H1 (cell line): ENCODE results near the gene COTL1. TPM values are rescaled to one million over a fixed set of nuclear protein-coding genes. Genes with fewer than 3 reads are reported as not detected.

Experiments
- CTCF ChIA-PET: fragments of 300-600 bp; sonication (Branson Sonifier 250); formaldehyde crosslinking; loops from one replicate; lab custom pipeline; 2021; ENCODE audit not compliant: partially characterized antibody; lab: Charles Lee
- POLR2A ChIA-PET: fragments of 300-600 bp; sonication (Branson Sonifier 250); formaldehyde crosslinking; loops from one replicate; lab custom pipeline; 2021; ENCODE audit warnings: inconsistent platforms; ENCODE audit not compliant: partially characterized antibody; lab: Charles Lee
- DNase-seq, 2 experiments: peaks; one replicate each; pipeline versions ENCODE4 v3.0.0 to v3.0.0-alpha.2; 2010 to 2022; ENCODE audit warnings: low spot score in 2 of 2, low read depth in 1 of 2, mixed read lengths in 1 of 2
- FAIRE-seq: peaks from 2 replicates; lab custom pipeline; 2011; peaks lifted over from hg19 to GRCh38; lab: Jason Lieb, UNC
- H2AFZ ChIP-seq: 2 replicates; pipeline ENCODE4 v1.8.1; 2012; ENCODE audit warnings: low read length, inconsistent platforms
- H2AK5ac ChIP-seq: 2 replicates; pipeline ENCODE4 v1.6.1; 2013; ENCODE audit warnings: low read depth, low read length
- H2BK120ac ChIP-seq: replicated peaks from 2 replicates; pipeline ENCODE3; 2013; ENCODE audit warnings: low read depth, low read length, inconsistent platforms
- H2BK12ac ChIP-seq: 2 replicates; pipeline ENCODE4 v1.6.1; 2013; ENCODE audit warnings: low read depth, low read length
- H2BK15ac ChIP-seq: 2 replicates; pipeline ENCODE4 v1.6.1; 2013; ENCODE audit warnings: low read length
- H2BK20ac ChIP-seq: 2 replicates; pipeline ENCODE4 v1.6.1; 2013; ENCODE audit warnings: low read length
- H2BK5ac ChIP-seq: 2 replicates; pipeline ENCODE4 v1.6.1; 2013; ENCODE audit warnings: low read depth, low read length
- H3K14ac ChIP-seq: 2 replicates; pipeline ENCODE4 v1.6.1; 2013; ENCODE audit warnings: inconsistent platforms; ENCODE audit not compliant: insufficient read length
- H3K18ac ChIP-seq: 2 replicates; pipeline ENCODE4 v1.6.1; 2013; ENCODE audit warnings: low read length; ENCODE audit errors: extremely low read depth
- H3K23ac ChIP-seq: 2 replicates; pipeline ENCODE4 v1.6.1; 2013; ENCODE audit warnings: inconsistent platforms; ENCODE audit not compliant: insufficient read length
- H3K23me2 ChIP-seq: 2 replicates; pipeline ENCODE4 v1.6.1; 2013; ENCODE audit warnings: low read depth, low read length
- H3K27ac ChIP-seq: 2 replicates; pipeline ENCODE4 v1.6.1; 2011; ENCODE audit warnings: low read depth, low read length, inconsistent platforms
- H3K27me3 ChIP-seq, 4 experiments: replicated peaks in 1 of 4; 1 replicate in 1 of 4; 2 replicates in 3 of 4; pipeline versions ENCODE4 v1.6.1 to v1.8.1; 2011 to 2013; ENCODE audit warnings: low read length in 3 of 4, mild to moderate bottlenecking in 3 of 4, inconsistent platforms in 2 of 4, mixed read lengths in 2 of 4, moderate library complexity in 1 of 4; ENCODE audit not compliant: control insufficient read depth in 3 of 4, insufficient read depth in 3 of 4; ENCODE audit errors: extremely low read depth in 1 of 4
- H3K36me3 ChIP-seq, 4 experiments: 2 replicates each; pipeline versions ENCODE4 v1.6.1 to v1.8.1; 2011 to 2013; ENCODE audit warnings: mild to moderate bottlenecking in 4 of 4, low read length in 3 of 4, moderate library complexity in 2 of 4, control low read depth in 1 of 4, inconsistent platforms in 1 of 4; ENCODE audit not compliant: insufficient read depth in 4 of 4, control insufficient read depth in 2 of 4
- H3K4ac ChIP-seq: replicated peaks from 2 replicates; pipeline ENCODE3; 2013; ENCODE audit warnings: low read length, low read depth, mixed read lengths, inconsistent platforms; ENCODE audit not compliant: insufficient read length
- H3K4me1 ChIP-seq, 4 experiments: replicated peaks in 1 of 4; 1 replicate in 1 of 4; 2 replicates in 3 of 4; pipeline versions ENCODE4 v1.6.1 to v1.8.1; 2011 to 2013; ENCODE audit warnings: low read length in 3 of 4, inconsistent platforms in 2 of 4, mixed read lengths in 1 of 4; ENCODE audit not compliant: insufficient read depth in 4 of 4, control insufficient read depth in 3 of 4
- H3K4me2 ChIP-seq, 2 experiments: 2 replicates each; pipeline versions ENCODE4 v1.6.1 to v1.8.1; 2011 to 2013; ENCODE audit warnings: low read depth in 2 of 2, low read length in 2 of 2, control low read depth in 1 of 2, inconsistent platforms in 1 of 2, mild to moderate bottlenecking in 1 of 2; ENCODE audit not compliant: insufficient read depth in 1 of 2
- H3K4me3 ChIP-seq, 4 experiments: fragments of 200-600, 300-600 bp in 1 of 4; sonication (generic), shearing (Covaris generic), sonication (Bioruptor Twin) in 1 of 4; 2 replicates each; pipeline versions ENCODE4 v1.5.1 to v1.8.1; 2011 to 2016; ENCODE audit warnings: low read length in 4 of 4, low read depth in 3 of 4, control low read depth in 2 of 4, inconsistent platforms in 2 of 4, mild to moderate bottlenecking in 2 of 4, mixed read lengths in 1 of 4, moderate library complexity in 1 of 4; ENCODE audit not compliant: insufficient read depth in 2 of 4; ENCODE audit errors: extremely low read depth in 1 of 4
- H3K56ac ChIP-seq: replicated peaks from 2 replicates; pipeline ENCODE3; 2013; ENCODE audit warnings: low read depth, mild to moderate bottlenecking, mixed read lengths, low read length, inconsistent platforms; ENCODE audit not compliant: insufficient read length
- H3K79me1 ChIP-seq: 2 replicates; pipeline ENCODE4 v1.6.1; 2013; ENCODE audit warnings: low read depth, low read length, control low read depth
- H3K79me2 ChIP-seq, 2 experiments: 2 replicates each; pipeline versions ENCODE4 v1.6.1 to v1.8.1; 2012 to 2013; ENCODE audit warnings: low read length in 2 of 2, mild to moderate bottlenecking in 2 of 2, inconsistent platforms in 1 of 2; ENCODE audit not compliant: insufficient read depth in 2 of 2, control insufficient read depth in 1 of 2
- H3K9ac ChIP-seq, 4 experiments: replicated peaks in 1 of 4; 1 replicate in 1 of 4; 2 replicates in 3 of 4; pipeline versions ENCODE4 v1.6.1 to v1.8.1; 2011 to 2013; ENCODE audit warnings: low read depth in 3 of 4, low read length in 3 of 4, control low read depth in 2 of 4, mild to moderate bottlenecking in 2 of 4, moderate library complexity in 2 of 4, inconsistent platforms in 1 of 4; ENCODE audit errors: extremely low read depth in 1 of 4
- H3K9me3 ChIP-seq, 2 experiments: 2 replicates each; pipeline versions ENCODE4 v1.6.1 to v1.8.1; 2012 to 2013; ENCODE audit warnings: mild to moderate bottlenecking in 2 of 2, moderate library complexity in 2 of 2, control low read depth in 1 of 2, inconsistent platforms in 1 of 2, low read depth in 1 of 2, low read length in 1 of 2, mixed read lengths in 1 of 2; ENCODE audit not compliant: insufficient read depth in 2 of 2
- H4K20me1 ChIP-seq, 2 experiments: replicated peaks in 1 of 2; 2 replicates each; pipeline versions ENCODE3 to v1.8.1; 2011 to 2013; ENCODE audit warnings: inconsistent platforms in 2 of 2, low read length in 2 of 2, mild to moderate bottlenecking in 1 of 2; ENCODE audit not compliant: insufficient read depth in 2 of 2, control insufficient read depth in 1 of 2
- H4K5ac ChIP-seq: 2 replicates; pipeline ENCODE4 v1.6.1; 2013; ENCODE audit warnings: low read length, low read depth, mixed read lengths, inconsistent platforms; ENCODE audit not compliant: insufficient read length
- H4K8ac ChIP-seq: 2 replicates; pipeline ENCODE4 v1.8.0; 2013; ENCODE audit warnings: mild to moderate bottlenecking, moderate library complexity, low read length, inconsistent platforms; ENCODE audit not compliant: insufficient read depth; ENCODE audit errors: extremely low read depth
- H4K91ac ChIP-seq: replicated peaks from 2 replicates; pipeline ENCODE3; 2013; ENCODE audit warnings: low read length, mixed read lengths, inconsistent platforms; ENCODE audit not compliant: insufficient read length
- ATF3 ChIP-seq: IDR thresholded peaks from 2 replicates; pipeline ENCODE4 v1.6.1; 2011; ENCODE audit warnings: low read depth, mild to moderate bottlenecking, low read length; ENCODE audit not compliant: insufficient read depth
- CREB1 ChIP-seq: IDR thresholded peaks from 2 replicates; pipeline ENCODE4 v1.6.1; 2012; ENCODE audit warnings: inconsistent platforms
- EGR1 ChIP-seq: IDR thresholded peaks from 2 replicates; pipeline ENCODE4 v1.6.1; 2011; ENCODE audit warnings: low read depth, low read length, borderline replicate concordance
- JUN ChIP-seq: IDR thresholded peaks from 2 replicates; pipeline ENCODE4 v1.6.1; 2011; ENCODE audit warnings: low read depth, mild to moderate bottlenecking, improper control_type of control experiment, low read length
- KDM1A ChIP-seq: fragments of 200-600, 300-600 bp; sonication (generic); IDR thresholded peaks from 2 replicates; pipeline ENCODE4 v1.7.1; 2016; ENCODE audit warnings: mild to moderate bottlenecking, low read length, borderline replicate concordance
- MAFK ChIP-seq: IDR thresholded peaks from 2 replicates; pipeline ENCODE4 v1.6.1; 2012; ENCODE audit warnings: low read depth, mild to moderate bottlenecking, improper control_type of control experiment, low read length
- NANOG ChIP-seq: IDR thresholded peaks from 2 replicates; pipeline ENCODE4 v1.6.1; 2011; ENCODE audit warnings: low read length, low read depth, mild to moderate bottlenecking, inconsistent platforms; ENCODE audit not compliant: insufficient read depth, poor library complexity, severe bottlenecking
- NRF1 ChIP-seq: IDR thresholded peaks from 2 replicates; pipeline ENCODE4 v1.6.1; 2011; ENCODE audit warnings: mild to moderate bottlenecking, low read depth, low read length, improper control_type of control experiment
- POLR2AphosphoS5 ChIP-seq: IDR thresholded peaks from 2 replicates; pipeline ENCODE4 v1.6.1; 2011; ENCODE audit warnings: low read depth, low read length
- SAP30 ChIP-seq: fragments of 300-600 bp; sonication (generic); IDR thresholded peaks from 2 replicates; pipeline ENCODE4 v1.7.1; 2012; ENCODE audit warnings: low read length, moderate library complexity, mild to moderate bottlenecking, inconsistent platforms; ENCODE audit not compliant: insufficient read depth, insufficient replicate concordance
- SRF ChIP-seq: IDR thresholded peaks from 2 replicates; pipeline ENCODE4 v1.6.1; 2011; ENCODE audit warnings: mild to moderate bottlenecking, low read depth, low read length, moderate library complexity
- ZNF274 ChIP-seq: IDR thresholded peaks from 2 replicates; pipeline ENCODE4 v1.7.0; 2012; ENCODE audit warnings: low read length, borderline replicate concordance; ENCODE audit errors: extremely low read depth
- WGBS, 2 experiments: shearing (Covaris generic) in 1 of 2; methylation state at CpG; one replicate each; pipeline versions ENCODE4 v1.1.6 to v1.1.7; 2013 to 2015; ENCODE audit warnings: low lambda C conversion rate in 2 of 2, mixed read lengths in 2 of 2, inconsistent platforms in 1 of 2, low coverage in 1 of 2, missing lambda C conversion rate in 1 of 2; ENCODE audit not compliant: insufficient replicate concordance in 2 of 2, insufficient coverage in 1 of 2, insufficient read length in 1 of 2; ENCODE audit errors: extremely low coverage in 1 of 2, missing lambda C conversion rate in 1 of 2; 5-methylcytosine and 5-hydroxymethylcytosine counted together
- polyA plus RNA-seq, 7 experiments: library from polyadenylated mRNA; depleted of rRNA in 3 of 7; stranded (reverse) in 5 of 7; unstranded in 2 of 7; fragments of >200 nt in 5 of 7; fragments of 200-250 nt in 2 of 7; gene quantifications; 1 replicate in 5 of 7; 2 replicates in 1 of 7; 4 replicates in 1 of 7; pipeline versions ENCODE4 v1.2.1 to v1.2.3, GENCODE V29; 2011 to 2013; ENCODE audit warnings: missing spikeins in 2 of 7, mixed read lengths in 2 of 7
- total RNA-seq: library from RNA; stranded (reverse); fragmentation: NEBNext Ultra II Directional; extraction: Animal tissue kit (Norgen Biotek cat#: 25700); gene quantifications from 2 replicates; pipeline ENCODE4 v1.2.1, GENCODE V29; 2021

COTL1 gene
- total and polyA plus RNA-seq, 2 of the 8 experiments (the other 6 are each of a cell fraction or from before 2014, with no cell fraction given), result 59.2 to 183 TPM

DNA sequence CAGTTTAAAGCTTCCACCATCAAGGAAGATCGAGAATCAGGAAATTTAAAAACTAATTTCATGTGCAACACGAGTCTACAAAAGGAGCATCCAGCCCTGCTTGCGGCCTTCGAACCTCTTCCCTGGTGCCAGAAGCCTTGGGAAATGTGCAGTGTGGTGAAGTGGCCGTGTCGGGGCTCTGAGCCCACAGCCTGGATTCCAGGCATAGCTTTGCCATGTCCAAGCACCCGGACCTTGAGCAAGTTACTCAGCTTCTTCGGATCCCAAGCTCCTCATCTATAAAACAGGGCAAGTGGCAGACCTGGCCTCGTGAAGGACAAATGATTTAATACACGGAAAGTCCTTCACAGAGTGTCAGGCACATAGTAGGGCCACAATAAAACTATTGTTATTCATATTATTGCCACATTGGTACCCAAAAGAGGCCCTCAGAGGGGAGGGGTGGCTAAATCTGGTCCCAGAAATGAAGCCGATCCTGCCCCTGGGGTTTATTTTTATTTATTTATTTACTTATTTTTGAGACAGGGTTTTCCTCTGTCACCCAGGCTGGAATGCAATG is 34.8 kb downstream of the COTL1 start:
- Histone ChIP-seq H2BK5ac (no peak overlapping the region), H3K27me3 (no peaks in the 10 kb centered on the region), H3K79me1 (peaks cover 6% of the 10 kb centered on the region), H4K8ac (no peak overlapping the region), H3K4me3 (no peak overlapping the region), H3K9ac (no peak overlapping the region), H3K4me1 (peaks cover 0 to 6% (median 0%) of the 10 kb centered on the region in 4 experiments; a peak in 2 of 7 replicates), H2BK120ac (no peak overlapping the region), H4K91ac (no peak overlapping the region), H3K4me2 (no peak overlapping the region), H3K56ac (no peak overlapping the region), H3K9me3 (no peaks in the 10 kb centered on the region; a peak in 1 of 4 replicates), H2BK15ac (no peak overlapping the region), H3K4ac (no peak overlapping the region), H3K36me3 (no peaks in the 10 kb centered on the region; a peak in 2 of 8 replicates), H3K27ac (no peak overlapping the region), H2BK20ac (no peak overlapping the region), H2AFZ (no peak overlapping the region), H2BK12ac (no peak overlapping the region), H3K79me2 (peaks cover 0 to 9% of the 10 kb centered on the region in 2 experiments; a peak in 1 of 4 replicates), H3K23me2 (0 out of 2 replicates have a peak, but pooled peaks cover 5% of the 10 kb centered on the region), H3K14ac (no peak overlapping the region), H4K5ac (no peak overlapping the region), H4K20me1 (peaks cover 0 to 9% of the 10 kb centered on the region in 2 experiments), H3K23ac (no peak overlapping the region), H3K18ac (no peak overlapping the region), H2AK5ac (no peak overlapping the region)
- no peak for DNase-seq
- ChIA-PET POLR2A (interaction anchor here (1.1 kb wide), 1 partner anchor 17 kb away, joined by 3 read pairs; no protein-coding TSS in a partner anchor), CTCF (interaction anchor here (0.7 to 5.5 kb wide), 9 partner anchors 9 to 72 kb away, joined by 3 to 29 read pairs (median 5); no protein-coding TSS in a partner anchor)
- no peak for FAIRE-seq
- 86% methylated on average over 11 of the region's 11 CpGs; no CpG with 5 or more reads in 1 of the 2 experiments for WGBS, 2 experiments
- TF ChIP-seq CREB1 (no peak), ZNF274 (no peak), NANOG (no peak), EGR1 (no peak), NRF1 (no peak), POLR2AphosphoS5 (no peak), ATF3 (no peak), SRF (no peak), JUN (no peak), KDM1A (no peak), SAP30 (no peak), MAFK (no peak)
